ENCODE measurements around the gene AKTIP.

Gene AKTIP

GRCh38 chr16:53480394-53480793 lies 22.6 kb downstream of the AKTIP start:
- no peaks in the 10 kb centered on the region for H3K27me3 ChIP-seq (ENCODE audit: control insufficient read depth, insufficient read depth, low read length)
- DNase-seq (ENCODE audit: low read depth, low spot score): no peak
- H3K27ac ChIP-seq (ENCODE audit: low read length): no peak overlapping the region
- no CpG with 5 or more reads among the region's 1 CpG for WGBS (ENCODE audit: insufficient coverage, insufficient read length)
- H3K36me3 ChIP-seq (ENCODE audit: control insufficient read depth, insufficient read depth, low read length): peaks cover 10% of the 10 kb centered on the region; the same call in 1 of the 2 replicates
- no peaks in the 10 kb centered on the region for H3K4me1 ChIP-seq (ENCODE audit: control insufficient read depth, insufficient read depth, low read length)
- no peak overlapping the region for H3K4me3 ChIP-seq (ENCODE audit: low read length)
- no peaks in the 10 kb centered on the region for H3K9me3 ChIP-seq (ENCODE audit: control insufficient read depth, insufficient read depth, low read length)

GRCh38 chr16:53478965-53479364 lies 24.0 kb downstream of the AKTIP start:
- Histone ChIP-seq H3K9me3 (ENCODE audit: control insufficient read depth, insufficient read depth, low read length) (no peaks in the 10 kb centered on the region), H3K4me3 (ENCODE audit: low read length) (no peak overlapping the region), H3K4me1 (ENCODE audit: control insufficient read depth, insufficient read depth, low read length) (no peaks in the 10 kb centered on the region), H3K36me3 (ENCODE audit: control insufficient read depth, insufficient read depth, low read length) (peaks cover 10% of the 10 kb centered on the region; the same call in 1 of the 2 replicates), H3K27me3 (ENCODE audit: control insufficient read depth, insufficient read depth, low read length) (no peaks in the 10 kb centered on the region), H3K27ac (ENCODE audit: low read length) (no peak overlapping the region)
- no peak for DNase-seq (ENCODE audit: low read depth, low spot score)
- no CpG with 5 or more reads among the region's 5 CpGs for WGBS (ENCODE audit: insufficient coverage, insufficient read length)

GRCh38 chr16:53476867-53477266 lies 26.1 kb downstream of the AKTIP start:
- H3K4me3 ChIP-seq (ENCODE audit: low read length): no peak overlapping the region
- peaks cover 7% of the 10 kb centered on the region; the same call in 1 of the 2 replicates for H3K36me3 ChIP-seq (ENCODE audit: control insufficient read depth, insufficient read depth, low read length)
- H3K27ac ChIP-seq (ENCODE audit: low read length): no peak overlapping the region
- no peaks in the 10 kb centered on the region for H3K9me3 ChIP-seq (ENCODE audit: control insufficient read depth, insufficient read depth, low read length)
- no CpG with 5 or more reads among the region's 2 CpGs for WGBS (ENCODE audit: insufficient coverage, insufficient read length)
- no peaks in the 10 kb centered on the region for H3K4me1 ChIP-seq (ENCODE audit: control insufficient read depth, insufficient read depth, low read length)
- DNase-seq (ENCODE audit: low read depth, low spot score): no peak
- H3K27me3 ChIP-seq (ENCODE audit: control insufficient read depth, insufficient read depth, low read length): no peaks in the 10 kb centered on the region

- Histone ChIP-seq H3K9me3 (ENCODE audit: control insufficient read depth, insufficient read depth, low read length) (no peaks in the 10 kb centered on the region), H3K4me1 (ENCODE audit: control insufficient read depth, insufficient read depth, low read length) (no peaks in the 10 kb centered on the region), H3K27ac (ENCODE audit: low read length) (no peak overlapping the region), H3K27me3 (ENCODE audit: control insufficient read depth, insufficient read depth, low read length) (no peaks in the 10 kb centered on the region), H3K4me3 (ENCODE audit: low read length) (no peak overlapping the region), H3K36me3 (ENCODE audit: control insufficient read depth, insufficient read depth, low read length) (no peaks in the 10 kb centered on the region; the same call in 1 of the 2 replicates)
- no CpG with 5 or more reads among the region's 6 CpGs for WGBS (ENCODE audit: insufficient coverage, insufficient read length)
- no peak for DNase-seq (ENCODE audit: low read depth, low spot score)
These were observed 37.3 kb downstream of the AKTIP start for GRCh38 chr16:53465606-53466280.

GRCh38 chr16:53458635-53459034 lies 44.4 kb downstream of the AKTIP start:
- no peaks in the 10 kb centered on the region for H3K4me1 ChIP-seq (ENCODE audit: control insufficient read depth, insufficient read depth, low read length)
- no peaks in the 10 kb centered on the region for H3K27me3 ChIP-seq (ENCODE audit: control insufficient read depth, insufficient read depth, low read length)
- DNase-seq (ENCODE audit: low read depth, low spot score): no peak
- peaks cover 2% of the 10 kb centered on the region; the same call in 1 of the 2 replicates for H3K36me3 ChIP-seq (ENCODE audit: control insufficient read depth, insufficient read depth, low read length)
- H3K9me3 ChIP-seq (ENCODE audit: control insufficient read depth, insufficient read depth, low read length): no peaks in the 10 kb centered on the region
- no peak overlapping the region for H3K27ac ChIP-seq (ENCODE audit: low read length)
- WGBS (ENCODE audit: insufficient coverage, insufficient read length): no CpG with 5 or more reads among the region's 8 CpGs
- H3K4me3 ChIP-seq (ENCODE audit: low read length): no peak overlapping the region

GRCh38 chr16:53457670-53458069 lies 45.3 kb downstream of the AKTIP start:
- H3K9me3 ChIP-seq (ENCODE audit: control insufficient read depth, insufficient read depth, low read length): no peaks in the 10 kb centered on the region
- no peaks in the 10 kb centered on the region for H3K27me3 ChIP-seq (ENCODE audit: control insufficient read depth, insufficient read depth, low read length)
- H3K36me3 ChIP-seq (ENCODE audit: control insufficient read depth, insufficient read depth, low read length): peaks cover 2% of the 10 kb centered on the region; the same call in 1 of the 2 replicates
- H3K4me1 ChIP-seq (ENCODE audit: control insufficient read depth, insufficient read depth, low read length): no peaks in the 10 kb centered on the region
- WGBS (ENCODE audit: insufficient coverage, insufficient read length): no CpG with 5 or more reads among the region's 2 CpGs
- no peak for DNase-seq (ENCODE audit: low read depth, low spot score)
- no peak overlapping the region for H3K27ac ChIP-seq (ENCODE audit: low read length)
- no peak overlapping the region for H3K4me3 ChIP-seq (ENCODE audit: low read length)

GRCh38 chr16:53456625-53457024 lies 46.4 kb downstream of the AKTIP start:
- WGBS (ENCODE audit: insufficient coverage, insufficient read length): no CpG with 5 or more reads among the region's 2 CpGs
- H3K4me3 ChIP-seq (ENCODE audit: low read length): no peak overlapping the region
- no peaks in the 10 kb centered on the region for H3K27me3 ChIP-seq (ENCODE audit: control insufficient read depth, insufficient read depth, low read length)
- DNase-seq (ENCODE audit: low read depth, low spot score): no peak
- H3K27ac ChIP-seq (ENCODE audit: low read length): no peak overlapping the region
- H3K36me3 ChIP-seq (ENCODE audit: control insufficient read depth, insufficient read depth, low read length): peaks cover 2% of the 10 kb centered on the region; the same call in 1 of the 2 replicates
- no peaks in the 10 kb centered on the region for H3K4me1 ChIP-seq (ENCODE audit: control insufficient read depth, insufficient read depth, low read length)
- H3K9me3 ChIP-seq (ENCODE audit: control insufficient read depth, insufficient read depth, low read length): no peaks in the 10 kb centered on the region

- H3K36me3 ChIP-seq (ENCODE audit: control insufficient read depth, insufficient read depth, low read length): peaks cover 2% of the 10 kb centered on the region; the same call in 1 of the 2 replicates
- no peaks in the 10 kb centered on the region for H3K4me1 ChIP-seq (ENCODE audit: control insufficient read depth, insufficient read depth, low read length)
- no peak overlapping the region for H3K27ac ChIP-seq (ENCODE audit: low read length)
- no peak for DNase-seq (ENCODE audit: low read depth, low spot score)
- no CpG with 5 or more reads among the region's 5 CpGs for WGBS (ENCODE audit: insufficient coverage, insufficient read length)
- H3K4me3 ChIP-seq (ENCODE audit: low read length): no peak overlapping the region
- no peaks in the 10 kb centered on the region for H3K27me3 ChIP-seq (ENCODE audit: control insufficient read depth, insufficient read depth, low read length)
- no peaks in the 10 kb centered on the region for H3K9me3 ChIP-seq (ENCODE audit: control insufficient read depth, insufficient read depth, low read length)
These were observed 49.1 kb downstream of the AKTIP start for GRCh38 chr16:53453928-53454327.

- peaks cover 2% of the 10 kb centered on the region; the same call in 1 of the 2 replicates for H3K36me3 ChIP-seq (ENCODE audit: control insufficient read depth, insufficient read depth, low read length)
- H3K4me3 ChIP-seq (ENCODE audit: low read length): no peak overlapping the region
- WGBS (ENCODE audit: insufficient coverage, insufficient read length): no CpG with 5 or more reads among the region's 4 CpGs
- H3K27ac ChIP-seq (ENCODE audit: low read length): no peak overlapping the region
- no peak for DNase-seq (ENCODE audit: low read depth, low spot score)
- H3K27me3 ChIP-seq (ENCODE audit: control insufficient read depth, insufficient read depth, low read length): no peaks in the 10 kb centered on the region
- no peaks in the 10 kb centered on the region for H3K4me1 ChIP-seq (ENCODE audit: control insufficient read depth, insufficient read depth, low read length)
- H3K9me3 ChIP-seq (ENCODE audit: control insufficient read depth, insufficient read depth, low read length): no peaks in the 10 kb centered on the region
These were observed 53.0 kb downstream of the AKTIP start for GRCh38 chr16:53449816-53450517.

GRCh38 chr16:53446090-53446489 lies 56.9 kb downstream of the AKTIP start:
- Histone ChIP-seq H3K4me3 (ENCODE audit: low read length) (no peak overlapping the region), H3K27ac (ENCODE audit: low read length) (no peak overlapping the region), H3K27me3 (ENCODE audit: control insufficient read depth, insufficient read depth, low read length) (no peaks in the 10 kb centered on the region), H3K4me1 (ENCODE audit: control insufficient read depth, insufficient read depth, low read length) (no peaks in the 10 kb centered on the region), H3K36me3 (ENCODE audit: control insufficient read depth, insufficient read depth, low read length) (peaks cover 1% of the 10 kb centered on the region; the same call in 1 of the 2 replicates), H3K9me3 (ENCODE audit: control insufficient read depth, insufficient read depth, low read length) (no peaks in the 10 kb centered on the region)
- no peak for DNase-seq (ENCODE audit: low read depth, low spot score)
- WGBS (ENCODE audit: insufficient coverage, insufficient read length): no CpG with 5 or more reads among the region's 3 CpGs

Data from iPS DF 6.9 (cell line).